ENCODE results near the gene CS.
"Not testable (repeated sequence)": the region's sequence is repeated elsewhere in the genome, so short reads cannot be mapped to it uniquely, and the experiment has no call there.

DNA sequence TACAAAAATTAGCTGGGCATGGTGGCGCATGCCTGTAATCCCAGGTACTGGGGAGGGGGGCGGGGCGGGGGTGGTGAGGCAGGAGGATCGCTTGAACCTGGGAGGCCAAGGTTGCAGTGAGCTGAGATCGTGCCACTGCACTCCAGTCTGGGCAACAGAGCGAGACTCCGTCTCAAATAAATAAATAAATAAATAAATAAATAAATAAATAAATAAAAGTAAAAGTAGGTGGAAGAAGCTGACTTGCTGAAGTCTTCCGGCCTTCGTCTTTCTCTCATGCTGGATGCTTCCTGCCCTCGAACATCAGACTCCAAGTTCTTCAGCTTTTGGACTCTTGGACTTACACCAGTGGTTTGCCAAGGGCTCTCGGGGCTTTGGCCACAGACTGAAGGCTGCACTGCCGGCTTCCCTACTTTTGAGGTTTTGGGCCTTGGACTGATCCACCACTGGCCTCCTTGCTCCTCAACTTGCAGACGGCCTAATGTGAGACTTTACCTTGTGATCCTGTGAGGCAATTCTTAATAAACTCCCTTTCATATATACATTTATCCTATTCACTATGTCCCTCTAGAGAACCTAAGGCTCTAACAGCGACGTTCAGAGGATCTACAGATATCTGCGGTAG, 34.0 kb downstream of the CS start:
- not testable (repeated sequence) for TF ChIP-seq POLR2A (IDR thresholded peaks at IDR 0.05; ENCODE audit: extremely low read depth, insufficient read length); MYC (IDR thresholded peaks at IDR 0.05; ENCODE audit: low read depth, low read length)
- TF ChIP-seq, protein P1, sequence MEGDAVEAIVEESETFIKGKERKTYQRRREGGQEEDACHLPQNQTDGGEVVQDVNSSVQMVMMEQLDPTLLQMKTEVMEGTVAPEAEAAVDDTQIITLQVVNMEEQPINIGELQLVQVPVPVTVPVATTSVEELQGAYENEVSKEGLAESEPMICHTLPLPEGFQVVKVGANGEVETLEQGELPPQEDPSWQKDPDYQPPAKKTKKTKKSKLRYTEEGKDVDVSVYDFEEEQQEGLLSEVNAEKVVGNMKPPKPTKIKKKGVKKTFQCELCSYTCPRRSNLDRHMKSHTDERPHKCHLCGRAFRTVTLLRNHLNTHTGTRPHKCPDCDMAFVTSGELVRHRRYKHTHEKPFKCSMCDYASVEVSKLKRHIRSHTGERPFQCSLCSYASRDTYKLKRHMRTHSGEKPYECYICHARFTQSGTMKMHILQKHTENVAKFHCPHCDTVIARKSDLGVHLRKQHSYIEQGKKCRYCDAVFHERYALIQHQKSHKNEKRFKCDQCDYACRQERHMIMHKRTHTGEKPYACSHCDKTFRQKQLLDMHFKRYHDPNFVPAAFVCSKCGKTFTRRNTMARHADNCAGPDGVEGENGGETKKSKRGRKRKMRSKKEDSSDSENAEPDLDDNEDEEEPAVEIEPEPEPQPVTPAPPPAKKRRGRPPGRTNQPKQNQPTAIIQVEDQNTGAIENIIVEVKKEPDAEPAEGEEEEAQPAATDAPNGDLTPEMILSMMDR (IDR thresholded peaks at IDR 0.05; ENCODE audit: low read depth, low read length), result not testable (repeated sequence)
- TF ChIP-seq, protein P2, sequence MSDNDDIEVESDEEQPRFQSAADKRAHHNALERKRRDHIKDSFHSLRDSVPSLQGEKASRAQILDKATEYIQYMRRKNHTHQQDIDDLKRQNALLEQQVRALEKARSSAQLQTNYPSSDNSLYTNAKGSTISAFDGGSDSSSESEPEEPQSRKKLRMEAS (IDR thresholded peaks at IDR 0.05; ENCODE audit: low read depth, low read length), result not testable (repeated sequence)

All from NB4 (cell line).